ENCODE results near the gene ADAMTS9. TPM values are rescaled to one million over a fixed set of nuclear protein-coding genes. Genes with fewer than 3 reads are reported as not detected.

Gene ADAMTS9
- total and polyA plus RNA-seq, 4 donors = 1.2 to 13.8 (median 7.4) TPM

GRCh38 chr3:64591615-64592014 is 96.2 kb downstream of the ADAMTS9 start:
- no peaks in the 10 kb centered on the region for H3K9me3 ChIP-seq (ENCODE audit: control insufficient read depth in 4 of 4, low read length in 3 of 4)
- H3K27ac ChIP-seq (ENCODE audit: low read depth in 1 of 2, low read length in 2 of 2) = no peak overlapping the region
- no peaks in the 10 kb centered on the region for H3K4me1 ChIP-seq (ENCODE audit: control insufficient read depth in 4 of 4, insufficient read depth in 4 of 4, low read length in 3 of 4)
- DNase-seq (ENCODE audit: low spot score) = no peak
- H3K27me3 ChIP-seq (ENCODE audit: control insufficient read depth in 4 of 4, insufficient read depth in 4 of 4, low read length in 3 of 4) = no peaks in the 10 kb centered on the region
- H3K9ac ChIP-seq (ENCODE audit: low read depth in 1 of 2, low read length in 2 of 2) = no peak overlapping the region
- 99% methylated on average over 1 of the region's 1 CpG for WGBS
- no peaks in the 10 kb centered on the region for H3K36me3 ChIP-seq (ENCODE audit: control insufficient read depth in 4 of 4, insufficient read depth in 3 of 4, low read depth in 1 of 4, low read length in 3 of 4)
- TF ChIP-seq ZBTB33 (IDR thresholded peaks at IDR 0.05) = no peak
- TF ChIP-seq FOXA1 (IDR thresholded peaks at IDR 0.05) = no peak
- no peak for TF ChIP-seq MAX (IDR thresholded peaks at IDR 0.05)
- no peak for TF ChIP-seq SP1 (IDR thresholded peaks at IDR 0.05)
- no peak for TF ChIP-seq ATF3 (IDR thresholded peaks at IDR 0.05)
- TF ChIP-seq JUND (IDR thresholded peaks at IDR 0.05) = no peak
- no peak for TF ChIP-seq RAD21 (IDR thresholded peaks at IDR 0.05)
- no peak for TF ChIP-seq CTCF (IDR thresholded peaks at IDR 0.05; ENCODE audit: low read depth, low read length, missing input control)
- no peak for TF ChIP-seq HNF4G (IDR thresholded peaks at IDR 0.05)
- no peak for TF ChIP-seq REST (IDR thresholded peaks at IDR 0.05)
- no peak for TF ChIP-seq YY1 (IDR thresholded peaks at IDR 0.05)
- H3K4me3 ChIP-seq (ENCODE audit: low read depth in 1 of 3, low read length in 3 of 3) = no peak overlapping the region

GRCh38 chr3:64588380-64588779 is 99.4 kb downstream of the ADAMTS9 start:
- Histone ChIP-seq H3K9me3 (ENCODE audit: control insufficient read depth in 4 of 4, low read length in 3 of 4) (no peaks in the 10 kb centered on the region), H3K27ac (ENCODE audit: low read depth in 1 of 2, low read length in 2 of 2) (no peak overlapping the region), H3K4me3 (ENCODE audit: low read depth in 1 of 3, low read length in 3 of 3) (no peak overlapping the region), H3K4me1 (ENCODE audit: control insufficient read depth in 4 of 4, insufficient read depth in 4 of 4, low read length in 3 of 4) (no peaks in the 10 kb centered on the region), H3K36me3 (ENCODE audit: control insufficient read depth in 4 of 4, insufficient read depth in 3 of 4, low read depth in 1 of 4, low read length in 3 of 4) (no peaks in the 10 kb centered on the region), H3K9ac (ENCODE audit: low read depth in 1 of 2, low read length in 2 of 2) (no peak overlapping the region), H3K27me3 (ENCODE audit: control insufficient read depth in 4 of 4, insufficient read depth in 4 of 4, low read length in 3 of 4) (no peaks in the 10 kb centered on the region)
- DNase-seq (ENCODE audit: low spot score) = no peak
- 92% methylated on average over 1 of the region's 1 CpG for WGBS
- TF ChIP-seq YY1 (IDR thresholded peaks at IDR 0.05) (no peak), REST (IDR thresholded peaks at IDR 0.05) (no peak), HNF4A (conservative IDR thresholded peaks at IDR 0.05) (no peak), CTCF (IDR thresholded peaks at IDR 0.05; ENCODE audit: low read depth, low read length, missing input control) (no peak), FOXA1 (IDR thresholded peaks at IDR 0.05) (no peak), NR2F2 (IDR thresholded peaks at IDR 0.05) (no peak)

Data from liver (tissue), 9 donors.